DMS114 treated with DMSO at 0.1 percent for 48 hours (cell line): ENCODE measurements around the gene SLC37A1.

ENCODE experiments used
- DNase-seq: peaks from one replicate; lab custom pipeline; 2025; ENCODE audit not compliant: unreplicated experiment; lab: John Stamatoyannopoulos, UW

The SLC37A1 gene

GRCh38 chr21:42572906-42573495 is 59.3 kb downstream of the SLC37A1 start:
- no peak for DNase-seq

GRCh38 chr21:42574234-42575027 is 60.8 kb downstream of the SLC37A1 start:
- DNase-seq = no peak

GRCh38 chr21:42575111-42575510 is 61.5 kb downstream of the SLC37A1 start:
- DNase-seq = no peak

GRCh38 chr21:42576639-42577038 is 63.0 kb downstream of the SLC37A1 start:
- DNase-seq = no peak

- DNase-seq = no peak
These were observed 64.4 kb downstream of the SLC37A1 start for GRCh38 chr21:42578034-42578433.

- no peak for DNase-seq
These were observed 65.2 kb downstream of the SLC37A1 start for GRCh38 chr21:42578761-42579415.

- DNase-seq = no peak
These were observed 65.9 kb downstream of the SLC37A1 start for GRCh38 chr21:42579456-42580075.

- DNase-seq = no peak
These were observed 66.6 kb downstream of the SLC37A1 start for GRCh38 chr21:42580076-42580792.

- no peak for DNase-seq
These were observed 67.2 kb downstream of the SLC37A1 start for GRCh38 chr21:42580793-42581321.

GRCh38 chr21:42581336-42581992 is 67.8 kb downstream of the SLC37A1 start:
- DNase-seq = no peak

GRCh38 chr21:42581993-42582786 is 68.5 kb downstream of the SLC37A1 start:
- no peak for DNase-seq

GRCh38 chr21:42582787-42583476 is 69.3 kb downstream of the SLC37A1 start:
- DNase-seq = no peak

GRCh38 chr21:42583477-42584295 is 70.0 kb downstream of the SLC37A1 start:
- no peak for DNase-seq

- DNase-seq = no peak
These were observed 70.6 kb downstream of the SLC37A1 start for GRCh38 chr21:42584296-42584641.

GRCh38 chr21:42585881-42586280 is 72.2 kb downstream of the SLC37A1 start:
- no peak for DNase-seq

- DNase-seq = no peak
These were observed 72.8 kb downstream of the SLC37A1 start for GRCh38 chr21:42586406-42586805.

- no peak for DNase-seq
These were observed 73.4 kb downstream of the SLC37A1 start for GRCh38 chr21:42587036-42587435.
